ENCODE results near the gene SPPL2B.

DNA sequence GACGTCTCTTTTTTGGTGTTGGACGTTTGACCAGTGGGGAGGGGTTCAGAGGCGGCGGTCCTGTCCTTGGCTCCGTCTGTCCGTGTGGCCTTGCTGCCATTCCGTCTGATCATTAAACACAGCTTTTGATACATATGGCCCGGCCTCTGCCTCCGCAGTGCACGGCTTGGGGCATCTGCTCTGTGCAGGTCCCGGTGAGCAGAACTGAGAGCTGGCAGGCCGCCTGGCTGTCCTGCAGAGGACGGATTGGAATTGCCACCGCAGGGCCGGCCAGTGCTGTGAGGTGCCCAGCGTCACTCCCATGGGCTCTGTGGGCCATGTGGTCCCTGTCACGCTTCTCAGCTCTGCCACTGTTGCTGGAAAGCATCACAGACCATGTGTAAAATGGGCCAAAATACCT lies 26.2 kb downstream of the SPPL2B start:
- TF ChIP-seq POLR2AphosphoS5 (IDR thresholded peaks at IDR 0.05) = no peak
- TF ChIP-seq, protein P1, sequence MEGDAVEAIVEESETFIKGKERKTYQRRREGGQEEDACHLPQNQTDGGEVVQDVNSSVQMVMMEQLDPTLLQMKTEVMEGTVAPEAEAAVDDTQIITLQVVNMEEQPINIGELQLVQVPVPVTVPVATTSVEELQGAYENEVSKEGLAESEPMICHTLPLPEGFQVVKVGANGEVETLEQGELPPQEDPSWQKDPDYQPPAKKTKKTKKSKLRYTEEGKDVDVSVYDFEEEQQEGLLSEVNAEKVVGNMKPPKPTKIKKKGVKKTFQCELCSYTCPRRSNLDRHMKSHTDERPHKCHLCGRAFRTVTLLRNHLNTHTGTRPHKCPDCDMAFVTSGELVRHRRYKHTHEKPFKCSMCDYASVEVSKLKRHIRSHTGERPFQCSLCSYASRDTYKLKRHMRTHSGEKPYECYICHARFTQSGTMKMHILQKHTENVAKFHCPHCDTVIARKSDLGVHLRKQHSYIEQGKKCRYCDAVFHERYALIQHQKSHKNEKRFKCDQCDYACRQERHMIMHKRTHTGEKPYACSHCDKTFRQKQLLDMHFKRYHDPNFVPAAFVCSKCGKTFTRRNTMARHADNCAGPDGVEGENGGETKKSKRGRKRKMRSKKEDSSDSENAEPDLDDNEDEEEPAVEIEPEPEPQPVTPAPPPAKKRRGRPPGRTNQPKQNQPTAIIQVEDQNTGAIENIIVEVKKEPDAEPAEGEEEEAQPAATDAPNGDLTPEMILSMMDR (IDR thresholded peaks at IDR 0.05 in 8 of 11, conservative IDR thresholded peaks at IDR 0.05 in 3 of 11) = no peak
